MCF 10A (cell line): Measurements from ENCODE around the gene ADGRG2. TPM values are rescaled to one million over a fixed set of nuclear protein-coding genes. Genes with fewer than 3 reads are reported as not detected.

Source experiments
- BruUV-seq: library from RNA; stranded (reverse); fragments of 400-500 nt; replicated peaks from 2 replicates; lab custom pipeline; 2021; lab: Mats Ljungman, UMichigan
- CTCF ChIA-PET: fragments of 300-600 bp; sonication (Branson Sonifier 250); formaldehyde crosslinking; extraction: SDS; loops from one replicate; lab custom pipeline; 2021; ENCODE audit warnings: antibody characterized with exemption, inconsistent platforms; lab: Yijun Ruan, JAX
- POLR2A ChIA-PET: fragments of 300-600, 350-650 bp; sonication (Branson Sonifier 250); formaldehyde crosslinking; extraction: SDS; loops from one replicate; lab custom pipeline; 2020; ENCODE audit warnings: antibody characterized with exemption, inconsistent platforms; lab: Yijun Ruan, JAX
- DNase-seq: peaks from one replicate; pipeline ENCODE4 v3.0.0-alpha.2; 2018; ENCODE audit not compliant: unreplicated experiment
- H3K27ac Mint-ChIP-seq: one replicate; pipeline ENCODE4 v1.8.0; 2022; ENCODE audit warnings: mild to moderate bottlenecking, low read depth, mixed read lengths; ENCODE audit not compliant: unreplicated experiment
- H3K27me3 Mint-ChIP-seq: one replicate; pipeline ENCODE4 v1.8.0; 2022; ENCODE audit warnings: mixed read lengths; ENCODE audit not compliant: insufficient read depth, unreplicated experiment
- H3K36me3 Mint-ChIP-seq: one replicate; pipeline ENCODE4 v1.8.0; 2022; ENCODE audit warnings: mild to moderate bottlenecking, moderate library complexity, mixed read lengths; ENCODE audit not compliant: insufficient read depth, unreplicated experiment
- H3K4me1 Mint-ChIP-seq: one replicate; pipeline ENCODE4 v1.8.0; 2022; ENCODE audit warnings: mixed read lengths; ENCODE audit not compliant: insufficient read depth, unreplicated experiment
- H3K4me3 Mint-ChIP-seq: one replicate; pipeline ENCODE4 v1.8.0; 2022; ENCODE audit warnings: mild to moderate bottlenecking, moderate library complexity, mixed read lengths; ENCODE audit not compliant: unreplicated experiment
- H3K9me3 Mint-ChIP-seq: one replicate; pipeline ENCODE4 v1.8.0; 2022; ENCODE audit warnings: mixed read lengths; ENCODE audit not compliant: unreplicated experiment
- intact Hi-C: fragments of 100-400 bp; cut with micrococcal nuclease; formaldehyde crosslinking; loops from 2 replicates; pipeline ENCODE4 v1.14.1; 2022
- total RNA-seq: library from RNA; stranded (reverse); gene quantifications from 2 replicates; pipeline ENCODE4 v1.2.3, GENCODE V29; 2022
- TF ChIP-seq, protein P1 (sequence below): fragments of 200-600 bp; IDR thresholded peaks from one replicate; pipeline ENCODE4 v1.8.0; 2022; ENCODE audit warnings: antibody characterized with exemption, mild to moderate bottlenecking; ENCODE audit not compliant: unreplicated experiment

ADGRG2 gene
- total RNA-seq, 1 experiment from 2014 or later = 6.4 TPM

DNA sequence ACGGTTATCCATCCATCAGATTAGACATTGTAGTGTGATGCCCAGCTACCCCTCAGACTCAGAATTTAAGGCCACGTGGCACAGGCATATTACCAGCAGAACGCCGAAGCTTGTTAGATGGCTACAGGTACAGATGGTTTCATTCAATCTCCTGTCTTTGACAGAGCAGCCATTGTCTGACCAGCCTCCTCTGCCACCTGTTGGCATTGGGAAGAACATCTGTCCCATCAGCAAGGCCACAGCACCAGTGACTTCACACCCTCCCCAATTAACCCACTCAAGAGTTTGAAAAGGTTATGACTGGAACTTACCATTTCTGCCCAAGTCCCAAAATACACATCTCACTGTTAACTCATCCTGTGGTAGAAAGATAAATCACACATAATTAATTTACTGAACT is 116.4 kb downstream of the ADGRG2 start:
- no peak for DNase-seq
- Mint-ChIP-seq H3K27ac (no peak overlapping the region), H3K4me3 (no peak overlapping the region), H3K4me1 (no peaks in the 10 kb centered on the region), H3K27me3 (no peaks in the 10 kb centered on the region), H3K9me3 (no peaks in the 10 kb centered on the region), H3K36me3 (peaks cover 17% of the 10 kb centered on the region)
- BruUV-seq = no TSS peak
- CTCF ChIA-PET = interaction anchor here (0.6 to 1.8 kb wide), 10 partner anchors 9 to 1208 kb away, joined by 3 to 5 read pairs (median 4); no protein-coding TSS in a partner anchor
- POLR2A ChIA-PET = interaction anchor here (0.5 kb wide), 1 partner anchor 1408 kb away, joined by 3 read pairs; no protein-coding TSS in a partner anchor
- TF ChIP-seq, protein P1, sequence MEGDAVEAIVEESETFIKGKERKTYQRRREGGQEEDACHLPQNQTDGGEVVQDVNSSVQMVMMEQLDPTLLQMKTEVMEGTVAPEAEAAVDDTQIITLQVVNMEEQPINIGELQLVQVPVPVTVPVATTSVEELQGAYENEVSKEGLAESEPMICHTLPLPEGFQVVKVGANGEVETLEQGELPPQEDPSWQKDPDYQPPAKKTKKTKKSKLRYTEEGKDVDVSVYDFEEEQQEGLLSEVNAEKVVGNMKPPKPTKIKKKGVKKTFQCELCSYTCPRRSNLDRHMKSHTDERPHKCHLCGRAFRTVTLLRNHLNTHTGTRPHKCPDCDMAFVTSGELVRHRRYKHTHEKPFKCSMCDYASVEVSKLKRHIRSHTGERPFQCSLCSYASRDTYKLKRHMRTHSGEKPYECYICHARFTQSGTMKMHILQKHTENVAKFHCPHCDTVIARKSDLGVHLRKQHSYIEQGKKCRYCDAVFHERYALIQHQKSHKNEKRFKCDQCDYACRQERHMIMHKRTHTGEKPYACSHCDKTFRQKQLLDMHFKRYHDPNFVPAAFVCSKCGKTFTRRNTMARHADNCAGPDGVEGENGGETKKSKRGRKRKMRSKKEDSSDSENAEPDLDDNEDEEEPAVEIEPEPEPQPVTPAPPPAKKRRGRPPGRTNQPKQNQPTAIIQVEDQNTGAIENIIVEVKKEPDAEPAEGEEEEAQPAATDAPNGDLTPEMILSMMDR = no peak
- intact Hi-C loops = no loop called here

GRCh38 chrX:19003756-19004155 is 118.5 kb downstream of the ADGRG2 start:
- Mint-ChIP-seq H3K4me3 (no peak overlapping the region), H3K27ac (no peak overlapping the region), H3K27me3 (no peaks in the 10 kb centered on the region), H3K36me3 (peaks cover 6% of the 10 kb centered on the region), H3K9me3 (no peaks in the 10 kb centered on the region), H3K4me1 (no peaks in the 10 kb centered on the region)
- TF ChIP-seq, protein P1 = no peak
- no peak for DNase-seq
- POLR2A ChIA-PET = no interaction called here
- BruUV-seq = no TSS peak
- intact Hi-C loops = no loop called here
- CTCF ChIA-PET = interaction anchor here (1.1 kb wide), 1 partner anchor 14 kb away, joined by 3 read pairs; no protein-coding TSS in a partner anchor

DNA sequence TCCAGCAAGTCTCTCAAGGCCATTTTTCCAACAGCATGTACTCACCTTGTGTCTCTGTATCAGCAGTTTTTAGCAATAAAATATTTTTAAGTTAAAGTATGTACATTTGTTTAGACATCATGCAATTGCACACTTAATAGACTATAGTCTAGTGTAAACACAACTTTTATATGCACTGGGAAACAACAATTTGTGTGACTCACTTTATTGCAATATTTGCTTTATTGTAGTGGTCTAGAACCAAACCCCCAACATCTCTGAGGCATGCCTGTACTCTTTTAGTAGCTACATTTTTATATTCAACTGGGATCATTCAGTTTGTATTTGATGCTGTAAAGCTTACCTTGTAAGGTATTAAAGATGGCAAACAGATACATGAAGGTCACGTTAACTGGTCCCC is 123.6 kb downstream of the ADGRG2 start:
- DNase-seq = no peak
- H3K4me3 Mint-ChIP-seq = no peak overlapping the region
- H3K4me1 Mint-ChIP-seq = peaks cover 7% of the 10 kb centered on the region
- no peaks in the 10 kb centered on the region for H3K9me3 Mint-ChIP-seq
- TF ChIP-seq, protein P1 = no peak
- POLR2A ChIA-PET = interaction anchor here (1.5 kb wide), 1 partner anchor 14 kb away, joined by 5 read pairs; no protein-coding TSS in a partner anchor
- intact Hi-C loops = loop anchor here (10.0 kb wide), 1 partner anchor 584 kb away; no protein-coding TSS in a partner anchor
- CTCF ChIA-PET = interaction anchor here (0.6 kb wide), 3 partner anchors 9 to 195 kb away, joined by 3 to 5 read pairs (median 3); no protein-coding TSS in a partner anchor
- no peaks in the 10 kb centered on the region for H3K27me3 Mint-ChIP-seq
- BruUV-seq = no TSS peak
- peaks cover 6% of the 10 kb centered on the region for H3K36me3 Mint-ChIP-seq
- H3K27ac Mint-ChIP-seq = no peak overlapping the region

DNA sequence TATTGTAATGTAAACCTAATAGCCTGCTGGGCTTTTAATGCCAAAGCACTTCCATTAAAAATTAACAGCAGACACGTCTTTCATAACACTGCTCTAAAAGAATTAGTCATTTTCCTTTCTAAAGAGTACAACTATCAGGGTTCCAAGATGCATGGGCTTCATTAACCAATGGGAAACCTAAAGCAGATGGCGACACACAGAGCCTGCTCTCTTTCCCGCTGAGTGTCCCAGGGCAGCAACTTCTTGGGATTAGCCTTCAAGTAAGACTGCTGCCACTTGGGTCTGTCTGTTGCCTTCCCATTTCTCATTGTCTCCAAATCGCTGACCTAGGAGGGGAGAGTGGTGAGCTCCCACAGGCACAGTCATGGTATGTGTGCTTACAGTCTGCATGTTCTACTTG is 124.4 kb downstream of the ADGRG2 start:
- no peak overlapping the region for H3K4me3 Mint-ChIP-seq
- peaks cover 6% of the 10 kb centered on the region for H3K36me3 Mint-ChIP-seq
- TF ChIP-seq, protein P1 = no peak
- no peaks in the 10 kb centered on the region for H3K27me3 Mint-ChIP-seq
- DNase-seq = no peak
- intact Hi-C loops = loop anchor here (10.0 kb wide), 1 partner anchor 583 kb away; no protein-coding TSS in a partner anchor
- no TSS peak for BruUV-seq
- no peaks in the 10 kb centered on the region for H3K9me3 Mint-ChIP-seq
- peaks cover 7% of the 10 kb centered on the region for H3K4me1 Mint-ChIP-seq
- H3K27ac Mint-ChIP-seq = no peak overlapping the region
- ChIA-PET POLR2A (no interaction called here), CTCF (interaction anchor here (0.6 kb wide), 2 partner anchors 10 to 196 kb away, joined by 3 to 5 read pairs; no protein-coding TSS in a partner anchor)
